RPMI7951 (cell line): ENCODE data around the gene AGA. TPM values are rescaled to one million over a fixed set of nuclear protein-coding genes. Genes with fewer than 3 reads are reported as not detected.
A peak's percentile ranks its signal among the peaks of the same experiment; 100 is the strongest.

Source experiments
- DNase-seq: peaks from one replicate; pipeline ENCODE4 v3.0.0-alpha.2; 2012; ENCODE audit warnings: low read depth
- total RNA-seq: library from RNA; depleted of rRNA; stranded (reverse); fragments of >200 nt; shearing (Covaris generic); gene quantifications from 2 replicates; pipeline ENCODE4 v1.2.3, GENCODE V29; 2014

Gene AGA
- total RNA-seq, 1 experiment from 2014 or later: 38.8 TPM

DNA sequence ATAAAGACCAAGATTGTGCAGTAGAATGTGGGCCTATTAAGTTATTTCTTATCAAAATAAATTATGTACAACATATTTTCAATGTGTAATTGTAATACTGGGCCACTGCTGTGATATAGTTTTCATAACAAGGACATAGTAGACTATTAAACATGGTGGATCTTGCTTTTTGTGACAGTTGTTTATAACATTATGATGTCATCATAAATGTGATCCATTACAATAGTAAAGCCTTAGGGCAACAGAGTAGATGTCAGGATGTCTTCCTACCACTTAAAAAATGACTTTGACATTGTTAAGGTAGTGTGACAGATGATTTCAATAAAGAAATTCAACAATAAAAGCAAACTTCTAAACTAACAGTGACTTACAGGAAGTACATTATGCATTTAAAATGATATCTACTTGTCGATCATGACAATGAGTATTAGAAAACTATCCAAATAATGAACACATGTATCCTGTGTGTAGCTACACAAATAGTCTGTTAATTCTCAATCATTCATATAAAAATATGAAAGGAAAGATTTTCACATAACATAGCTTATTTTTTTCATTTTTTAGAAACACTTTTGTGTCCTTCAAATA, 5.3 kb upstream of the AGA start:
- DNase-seq: no peak

DNA sequence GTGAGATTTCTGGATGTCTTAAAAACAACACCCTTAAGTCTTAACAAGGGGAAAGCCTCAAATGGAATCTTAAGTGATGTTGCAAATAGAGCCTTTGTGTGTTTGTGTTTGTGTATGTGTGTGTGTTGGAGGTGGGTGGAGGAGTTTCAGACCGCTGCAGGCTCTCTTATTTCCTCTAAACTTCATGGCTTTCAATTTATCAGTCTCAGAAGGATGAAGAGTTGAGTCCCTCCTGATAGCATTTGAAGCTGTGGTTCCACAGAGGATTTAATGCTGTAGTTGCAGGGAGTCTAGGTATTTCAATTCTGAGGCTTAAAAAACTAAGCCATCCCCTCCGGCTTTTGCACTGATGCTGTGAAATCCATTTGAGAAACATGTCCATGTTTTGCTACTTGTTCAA, 4.3 kb upstream of the AGA start:
- DNase-seq: no peak

DNA sequence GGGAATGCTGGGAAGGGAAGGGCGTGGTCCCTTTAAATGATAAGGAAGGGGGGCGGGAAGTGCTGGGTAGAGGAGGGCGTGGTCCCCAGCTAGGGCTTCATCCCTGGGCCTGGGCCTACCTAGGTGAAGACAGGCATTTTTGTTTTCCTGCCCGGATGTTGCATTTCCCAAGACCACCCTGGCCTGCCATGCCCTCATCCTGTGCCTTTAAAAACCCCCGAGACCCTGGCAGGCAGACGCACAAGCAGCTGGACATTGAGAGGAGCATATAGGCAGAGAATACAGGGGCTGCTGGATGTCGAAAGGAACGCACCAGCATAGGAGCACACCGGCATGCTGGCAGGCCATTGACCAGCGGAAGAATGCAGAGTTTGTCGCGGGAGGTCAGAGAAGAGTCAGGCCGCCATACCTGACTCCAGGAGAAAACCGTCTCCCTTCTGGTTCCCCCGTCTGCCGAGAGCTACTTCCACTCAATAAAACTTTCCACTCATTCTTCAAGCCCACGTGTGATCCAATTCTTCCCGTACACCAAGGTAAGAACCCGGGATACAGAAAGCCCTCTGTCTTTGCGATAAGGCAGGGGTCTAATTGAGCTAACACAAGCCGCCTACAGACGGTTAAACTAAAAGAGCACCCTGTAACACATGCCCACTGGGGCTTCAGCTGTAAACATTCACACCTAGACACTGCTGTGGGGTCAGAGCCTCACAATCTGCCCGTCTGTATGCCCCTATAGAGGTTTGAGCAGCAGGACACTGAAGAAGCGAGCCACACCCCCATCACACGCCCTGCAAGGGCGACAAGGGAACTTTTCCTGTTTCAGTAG, 2.9 kb upstream of the AGA start:
- no peak for DNase-seq

DNA sequence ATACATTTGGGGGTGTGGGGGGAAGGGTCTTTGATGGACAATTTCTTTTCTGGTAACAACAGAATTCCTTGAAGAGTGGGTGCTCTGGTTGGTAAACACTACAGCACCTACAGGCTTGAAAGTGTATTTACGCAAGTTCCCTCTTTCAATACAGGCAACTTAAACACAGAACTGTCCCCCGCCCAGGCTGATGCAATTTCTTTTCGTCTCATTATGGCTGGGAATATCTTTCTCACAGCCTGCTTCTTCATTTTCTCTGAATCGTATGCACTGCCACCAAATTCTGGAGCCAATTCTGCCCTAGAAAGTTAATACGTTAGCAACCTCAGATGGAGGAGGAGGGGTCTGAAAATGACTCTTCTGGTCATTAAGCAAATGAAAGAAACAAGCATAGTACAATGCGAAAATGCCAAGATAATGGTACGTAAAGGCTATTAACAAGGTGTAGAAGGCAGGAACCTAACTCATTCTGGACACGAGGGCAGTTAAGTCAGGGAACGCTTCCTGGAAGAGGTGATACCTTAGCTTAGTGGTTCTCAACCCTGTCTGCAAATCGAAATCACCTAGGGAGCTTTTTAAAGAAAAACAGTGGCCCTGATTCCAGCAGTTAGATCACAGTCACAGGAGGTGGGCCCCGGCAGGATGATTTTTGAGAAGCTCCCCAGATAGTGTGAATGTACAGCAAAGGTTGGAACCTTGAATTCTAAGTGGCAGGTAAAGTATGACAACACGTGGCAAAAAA, 1.0 kb downstream of the AGA start:
- peak; percentile 34 for DNase-seq

DNA sequence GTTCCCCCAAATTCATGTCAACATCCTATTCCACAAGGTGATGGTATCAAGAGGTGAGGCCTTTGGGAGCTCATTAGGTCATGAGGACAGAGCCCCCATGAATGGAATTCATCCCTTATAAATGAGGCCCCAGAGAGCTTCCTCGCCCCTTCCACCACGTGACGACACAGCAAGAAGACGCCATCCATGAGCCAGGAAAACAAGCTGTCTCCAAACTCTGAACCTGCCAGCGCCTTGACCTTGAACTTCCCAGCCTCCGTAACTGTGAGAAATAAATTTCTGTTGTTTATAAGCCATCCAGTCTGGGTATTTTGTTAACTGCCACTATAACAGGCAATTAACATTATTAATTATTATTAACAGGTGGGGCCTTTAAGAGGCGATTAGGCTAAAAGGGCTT, 5.8 kb downstream of the AGA start:
- DNase-seq: no peak

DNA sequence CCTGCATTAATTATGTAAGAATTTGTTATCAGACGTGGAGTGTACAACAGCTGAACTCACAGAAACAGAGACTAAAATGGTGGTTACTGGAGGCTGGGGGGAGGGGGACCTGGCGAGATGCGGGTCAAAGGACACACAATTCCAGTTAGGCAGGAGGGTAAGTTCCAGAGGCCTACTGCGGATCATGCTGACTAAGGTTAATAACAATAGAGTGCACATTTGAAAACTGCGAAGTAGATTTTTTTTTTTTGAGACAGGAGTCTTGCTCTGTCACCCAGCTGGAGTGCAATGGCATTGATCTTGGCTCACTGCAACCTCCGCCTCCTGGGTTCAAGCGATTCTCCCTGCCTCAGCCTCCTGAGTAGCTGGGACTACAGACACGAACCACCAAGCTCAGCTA, 7.6 kb downstream of the AGA start:
- DNase-seq: no peak

DNA sequence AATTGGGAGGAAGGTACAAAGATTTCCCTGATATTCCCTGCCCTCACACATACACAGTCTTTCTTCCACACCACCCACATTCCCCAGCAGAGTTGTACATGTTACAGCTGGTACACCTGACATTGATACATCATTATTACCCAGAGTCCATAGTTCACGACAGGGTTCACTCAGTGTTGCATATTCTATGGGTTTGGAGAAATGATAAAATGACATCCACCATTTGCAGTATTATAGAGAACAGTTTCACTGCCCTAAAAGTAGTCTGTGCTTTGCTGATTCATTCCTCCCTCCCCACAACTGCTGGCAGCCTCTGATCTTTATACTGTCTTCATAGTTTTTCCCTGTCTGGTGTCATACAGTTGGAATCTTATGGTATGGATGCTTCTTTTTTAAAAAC, 15.0 kb downstream of the AGA start:
- no peak for DNase-seq

DNA sequence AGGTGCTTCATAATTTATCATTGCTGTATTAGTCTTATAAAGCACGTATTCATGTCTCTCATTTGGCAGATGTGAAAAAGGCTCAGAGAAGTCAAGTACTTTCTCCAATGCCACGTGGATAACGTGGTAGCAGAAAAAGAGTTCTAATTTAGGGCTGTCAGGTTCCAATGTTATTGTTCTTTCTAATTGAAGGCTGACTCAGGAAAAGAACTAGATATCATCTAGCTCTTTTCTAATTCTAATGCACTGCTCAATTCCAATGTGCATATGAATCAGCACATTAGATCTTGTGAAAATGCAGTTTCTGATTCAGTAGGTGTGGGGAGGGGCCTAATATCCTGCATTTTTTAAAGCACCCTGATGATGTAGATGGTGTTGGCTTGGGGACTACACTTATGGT, 22.8 kb downstream of the AGA start:
- no peak for DNase-seq

DNA sequence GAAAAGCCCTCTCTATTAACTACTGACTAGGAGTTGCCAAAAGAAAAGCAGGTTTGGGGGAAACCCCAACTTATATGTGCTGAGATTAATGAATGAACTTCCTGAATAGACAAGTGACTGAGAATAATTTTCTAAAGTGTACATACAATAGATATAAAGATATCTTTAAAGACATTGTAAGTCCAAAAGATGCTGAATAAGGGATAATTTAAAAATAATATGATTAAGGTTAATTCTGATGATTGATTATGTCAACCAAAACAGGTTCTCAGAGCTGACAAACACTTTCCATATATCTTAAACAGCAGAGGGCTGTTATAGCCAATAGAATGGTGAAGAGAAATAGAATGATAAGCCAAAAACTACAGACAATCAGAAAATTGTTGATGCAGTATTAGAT, 28.6 kb downstream of the AGA start:
- DNase-seq: no peak

DNA sequence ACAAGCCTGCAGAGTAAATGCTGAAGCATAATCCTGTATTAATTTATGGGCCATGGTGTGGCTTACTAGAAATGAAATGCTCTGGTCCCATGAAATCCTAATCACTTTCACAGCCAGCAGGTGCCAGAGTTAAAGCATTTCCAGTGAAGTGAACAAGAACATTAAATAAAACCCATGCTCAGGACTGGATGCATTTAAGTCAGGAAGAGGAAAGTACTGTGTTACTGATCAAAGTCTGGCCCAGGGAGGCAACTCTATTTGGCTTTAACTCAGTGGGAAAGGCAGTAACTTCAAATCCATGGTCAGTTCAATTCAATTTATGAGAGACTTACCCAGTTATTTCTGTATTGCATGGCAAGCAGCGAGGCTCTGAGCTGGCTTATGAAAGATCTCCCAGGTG, 29.2 kb downstream of the AGA start:
- no peak for DNase-seq

DNA sequence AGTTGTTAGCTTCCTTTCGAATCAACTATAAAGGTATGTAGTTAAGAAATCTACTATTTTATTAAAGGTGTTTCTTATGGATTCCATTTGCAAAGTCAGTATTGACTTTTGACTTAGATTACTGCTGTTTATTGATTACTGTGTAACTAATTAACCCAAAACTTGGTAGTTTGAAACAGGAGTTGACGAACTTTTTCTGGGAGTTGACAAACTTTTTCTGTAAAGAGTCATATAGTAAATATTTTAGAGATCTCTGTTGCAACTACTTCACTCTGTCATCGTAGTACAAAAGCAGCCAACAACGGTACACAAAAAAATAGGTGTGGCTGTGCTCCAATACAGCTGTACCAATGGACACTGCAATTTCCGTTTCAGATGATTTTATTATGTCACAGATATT, 30.2 kb downstream of the AGA start:
- no peak for DNase-seq

DNA sequence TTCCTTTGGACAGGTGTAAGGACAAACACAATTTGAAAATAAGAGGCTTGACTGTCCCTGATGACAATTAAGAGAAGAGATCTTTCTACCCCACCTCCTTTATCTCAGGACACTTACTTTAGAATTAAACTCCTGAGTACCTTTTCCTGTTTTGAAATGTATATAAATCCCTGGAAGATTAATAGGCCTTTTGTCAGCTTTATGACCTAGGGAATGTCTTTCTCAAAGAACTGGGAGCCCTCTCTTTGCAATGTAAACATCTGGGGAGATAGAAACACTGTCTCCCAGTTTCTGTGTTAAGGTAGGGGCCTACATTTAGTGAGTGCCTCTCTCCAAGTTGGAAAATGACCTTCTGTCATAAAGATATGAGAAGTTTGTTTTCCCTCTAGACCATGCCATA, 31.7 kb downstream of the AGA start:
- DNase-seq: no peak

DNA sequence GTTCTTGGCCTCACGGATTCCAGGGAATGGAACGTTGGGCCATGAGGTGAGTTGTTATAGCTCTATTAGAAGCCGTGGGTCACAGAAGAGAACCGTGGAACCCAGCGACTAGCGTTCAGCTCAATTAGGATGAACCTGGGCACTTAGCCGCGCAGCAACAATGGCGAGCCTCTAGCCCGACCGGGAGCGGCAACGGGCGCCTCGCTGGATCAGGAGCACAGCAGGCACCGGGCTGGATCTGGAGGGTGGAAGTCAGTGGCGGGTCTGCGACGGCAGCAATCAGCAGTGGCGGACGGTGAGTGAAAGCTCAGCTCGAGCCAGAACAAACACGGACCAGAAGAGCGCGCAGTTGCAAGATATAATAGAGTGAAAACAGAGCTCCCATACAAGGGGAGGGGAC, 34.2 kb downstream of the AGA start:
- no peak for DNase-seq

DNA sequence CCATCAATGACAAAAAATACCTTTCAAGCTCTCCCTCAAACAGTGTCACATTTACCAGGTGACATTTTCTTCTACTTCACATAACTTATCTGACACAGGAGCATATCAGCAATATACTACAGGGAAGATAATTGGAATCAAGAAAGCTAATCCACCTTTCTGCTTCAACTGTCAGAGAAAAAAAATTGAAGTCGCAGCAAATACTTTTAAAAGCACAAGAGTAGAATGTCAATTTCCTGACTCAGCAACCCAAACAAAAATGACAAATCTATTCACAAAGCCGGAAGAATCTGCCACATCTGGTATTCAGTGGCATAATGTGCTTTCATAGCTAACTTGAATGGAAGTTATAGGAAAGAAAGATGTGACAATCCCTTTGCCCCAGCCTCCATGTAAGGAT, 36.7 kb downstream of the AGA start:
- DNase-seq: peak; percentile 6

DNA sequence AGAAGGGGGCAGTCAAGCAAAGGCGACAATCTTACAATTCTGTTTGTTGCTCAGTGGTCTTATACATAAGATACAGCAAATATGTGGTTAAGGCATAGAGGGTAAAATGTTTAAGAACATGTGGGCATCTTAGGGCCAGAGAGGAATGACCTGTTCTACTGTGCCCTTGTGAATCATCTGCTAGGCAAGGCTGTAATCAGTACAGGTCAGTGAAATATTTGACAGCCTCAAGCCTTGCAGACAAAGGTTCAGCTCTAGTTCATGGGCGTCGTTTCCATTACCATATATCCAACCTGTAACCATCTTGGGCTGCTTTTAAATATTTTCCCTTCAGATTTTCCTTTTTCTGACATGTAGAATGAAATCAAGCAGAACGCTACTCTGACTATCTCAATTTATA, 37.3 kb downstream of the AGA start:
- no peak for DNase-seq

DNA sequence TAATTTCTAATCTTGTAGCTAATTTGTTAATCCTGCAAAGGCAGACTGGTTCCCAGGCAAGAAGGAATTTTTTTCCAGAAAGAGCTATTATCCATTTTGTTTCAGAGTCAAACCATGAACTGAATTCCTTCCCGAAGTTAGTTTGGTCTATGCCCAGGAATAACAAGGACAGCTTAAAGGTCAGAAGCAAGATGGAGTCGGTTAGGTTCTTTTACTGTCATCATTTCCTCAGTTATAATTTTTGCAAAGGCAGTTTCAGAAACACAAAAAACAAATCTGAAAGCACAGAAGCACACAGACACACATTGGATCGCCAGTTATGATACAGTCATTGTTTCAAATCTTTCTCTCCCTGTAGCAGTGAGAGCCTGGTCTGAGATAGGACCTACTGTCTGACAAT, 37.9 kb downstream of the AGA start:
- DNase-seq: no peak

DNA sequence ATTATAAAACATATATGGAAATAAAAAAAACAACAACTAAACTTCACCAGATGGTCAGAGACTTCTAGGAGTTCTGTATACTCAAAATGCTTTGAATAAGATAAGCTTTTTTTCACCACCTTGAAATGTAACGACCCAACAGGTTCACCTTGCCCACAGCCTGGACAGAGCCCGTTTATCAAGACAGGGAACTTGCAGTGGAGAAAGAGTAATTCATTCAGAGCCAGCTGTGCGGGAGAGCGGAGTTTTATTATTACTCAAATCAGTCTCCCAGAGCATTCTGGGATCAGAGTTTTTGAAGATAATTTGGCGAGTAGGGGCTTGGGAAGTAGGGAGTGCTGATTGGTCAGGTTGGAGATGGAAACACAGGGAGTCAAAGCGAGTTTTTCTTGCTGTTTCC, 38.5 kb downstream of the AGA start:
- no peak for DNase-seq

DNA sequence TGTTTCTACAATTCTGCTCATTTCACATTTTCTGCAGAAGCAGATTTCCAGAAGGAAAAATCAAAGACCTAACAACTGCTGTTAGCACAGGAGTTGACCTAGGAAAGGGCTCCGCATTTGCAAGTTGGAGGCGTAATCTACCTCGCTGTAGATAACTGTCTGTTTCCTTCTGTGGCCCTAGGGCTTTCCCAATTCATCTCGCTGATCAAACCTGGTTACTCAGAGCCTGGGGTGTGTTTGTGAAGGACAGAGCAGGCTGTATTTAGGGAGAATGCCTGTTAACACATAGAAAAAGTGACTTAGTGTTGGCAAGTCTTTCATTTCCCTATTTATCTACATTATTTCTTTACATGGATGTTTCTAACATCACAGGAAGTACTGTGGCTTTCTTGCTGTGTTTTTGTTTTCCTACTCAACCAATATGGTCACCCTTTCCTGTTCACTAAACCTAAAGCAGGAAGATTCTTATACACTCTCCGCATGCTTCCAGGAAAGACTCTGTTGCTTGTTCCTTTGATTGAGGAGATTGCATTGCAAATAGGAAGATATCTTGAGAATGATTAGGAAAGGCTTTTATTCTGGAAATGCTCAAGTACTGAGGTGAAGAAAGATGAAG, 40.5 kb downstream of the AGA start:
- no peak for DNase-seq

DNA sequence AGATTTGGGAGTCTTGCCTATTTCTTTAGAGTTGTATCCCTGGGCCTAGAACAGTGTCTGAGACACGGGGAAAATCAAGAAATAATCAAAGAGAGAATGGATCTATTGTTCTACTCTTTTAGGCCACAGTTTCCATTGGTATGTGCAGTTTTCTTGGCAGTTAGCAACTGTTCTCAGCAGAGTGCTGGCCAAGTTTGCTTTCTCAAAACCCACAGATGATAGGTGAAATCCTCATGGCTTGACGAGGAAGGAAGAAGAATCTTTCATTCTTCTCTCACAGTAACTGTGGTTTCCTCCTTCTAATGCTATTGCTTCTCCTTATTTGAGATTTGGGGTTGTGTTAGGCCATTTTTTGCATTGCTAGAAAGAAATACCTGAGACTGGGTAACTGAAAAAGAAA, 42.2 kb downstream of the AGA start:
- DNase-seq: no peak

DNA sequence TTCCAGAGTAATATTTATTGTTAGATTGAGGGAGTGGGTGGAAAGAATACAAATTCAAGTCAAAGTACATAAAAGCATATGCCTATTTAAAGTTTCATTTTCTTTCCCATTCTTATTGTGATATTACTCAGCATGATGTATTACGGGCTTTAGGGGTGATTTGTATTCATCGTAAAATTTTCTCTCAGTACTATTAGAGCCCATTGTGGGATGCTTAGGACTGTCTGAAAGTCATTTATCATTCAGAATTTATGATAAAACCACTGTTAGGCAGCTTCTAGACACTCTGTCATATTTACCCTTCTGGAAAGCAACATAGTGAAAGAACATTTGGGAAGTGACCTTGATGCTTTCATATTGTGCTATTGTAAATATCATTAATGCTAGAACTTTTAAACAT, 45.9 kb downstream of the AGA start:
- no peak for DNase-seq

DNA sequence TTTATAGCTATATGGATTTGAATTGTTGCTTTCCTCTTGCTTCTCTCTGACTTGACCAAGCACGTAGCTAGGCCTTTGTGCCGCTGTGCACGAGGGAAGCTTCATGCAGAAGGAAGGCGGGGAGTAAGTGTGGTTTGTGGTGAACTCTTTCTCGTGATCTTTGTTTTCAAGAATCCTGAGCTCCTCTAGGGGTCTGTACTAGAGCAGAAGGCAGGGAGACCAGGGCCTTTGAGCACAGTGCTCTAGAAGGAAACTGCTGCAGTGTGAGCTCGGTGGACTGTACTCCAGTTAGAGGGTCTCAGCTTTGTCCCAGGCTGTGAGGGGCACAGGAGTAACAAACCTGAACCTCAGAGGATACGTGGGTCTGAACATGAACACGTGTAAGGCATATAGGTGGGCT, 49.0 kb downstream of the AGA start:
- DNase-seq: no peak

DNA sequence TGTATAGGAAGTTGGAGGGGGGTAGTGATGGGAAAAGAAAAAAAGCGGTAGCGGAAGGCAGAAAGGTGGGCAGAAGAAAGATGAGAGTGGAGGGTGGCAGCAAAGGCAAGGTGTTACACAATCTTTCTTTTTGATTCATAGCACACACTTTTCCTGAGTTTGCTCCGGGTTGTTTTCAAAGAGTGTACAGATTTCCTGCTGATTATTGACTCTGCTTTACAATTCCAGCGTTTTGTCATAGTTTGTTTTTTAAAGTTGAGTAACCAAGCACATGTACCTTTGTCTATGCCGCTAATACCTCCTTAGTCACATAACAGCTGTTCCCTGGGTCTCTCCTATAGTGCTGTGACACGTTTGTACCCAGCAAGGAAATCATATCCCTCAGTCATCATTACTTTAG, 50.3 kb downstream of the AGA start:
- DNase-seq: no peak

DNA sequence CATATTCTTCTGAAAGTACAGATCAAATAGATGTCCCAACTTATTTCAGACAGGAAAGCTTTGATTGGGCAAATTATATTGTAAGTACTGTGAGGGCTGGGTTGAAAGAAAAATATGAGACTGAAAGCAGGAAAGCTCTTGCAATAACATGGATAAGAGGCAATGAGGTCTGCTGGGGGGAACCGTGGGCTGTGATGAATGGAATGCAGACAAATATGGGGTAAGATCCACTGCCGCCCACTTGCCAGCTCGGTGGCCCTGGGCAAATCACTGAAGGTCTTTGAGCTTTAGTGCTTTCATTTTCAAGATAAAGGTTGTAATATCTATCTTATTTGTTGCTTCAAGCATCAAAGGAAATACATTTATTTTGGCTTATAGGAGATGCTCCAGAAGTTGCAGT, 51.0 kb downstream of the AGA start:
- no peak for DNase-seq
